NOMO-1 treated with DMSO at 0.1 percent for 48 hours (cell line): ENCODE measurements around the gene ACOXL.
A peak's percentile ranks its signal among the peaks of the same experiment; 100 is the strongest.
"Not testable (repeated sequence)": the region's sequence is repeated elsewhere in the genome, so short reads cannot be mapped to it uniquely, and the experiment has no call there.

Experiments used
- DNase-seq: peaks from one replicate; lab custom pipeline; 2025; ENCODE audit not compliant: unreplicated experiment; lab: John Stamatoyannopoulos, UW

Gene ACOXL

GRCh38 chr2:111053266-111053665 is 320.9 kb downstream of the ACOXL start:
- DNase-seq: no peak

GRCh38 chr2:111053825-111054515 is 321.6 kb downstream of the ACOXL start:
- DNase-seq: no peak

GRCh38 chr2:111054791-111055691 is 322.7 kb downstream of the ACOXL start:
- DNase-seq: no peak

GRCh38 chr2:111055735-111056134 is 323.4 kb downstream of the ACOXL start:
- no peak for DNase-seq

GRCh38 chr2:111057045-111057444 is 324.7 kb downstream of the ACOXL start:
- no peak for DNase-seq

- no peak for DNase-seq
Observed at GRCh38 chr2:111057721-111058120, 325.3 kb downstream of the ACOXL start.

- no peak for DNase-seq
Observed at GRCh38 chr2:111058264-111058663, 325.9 kb downstream of the ACOXL start.

- peak; percentile 78 for DNase-seq
Observed at GRCh38 chr2:111061191-111061590, 328.8 kb downstream of the ACOXL start.

- no peak for DNase-seq
Observed at GRCh38 chr2:111062417-111062816, 330.0 kb downstream of the ACOXL start.

GRCh38 chr2:111066062-111066593 is 333.8 kb downstream of the ACOXL start:
- peak; percentile 63 for DNase-seq

- no peak for DNase-seq
Observed at GRCh38 chr2:111068435-111069058, 336.2 kb downstream of the ACOXL start.

GRCh38 chr2:111069722-111070121 is 337.3 kb downstream of the ACOXL start:
- no peak for DNase-seq

- no peak for DNase-seq
Observed at GRCh38 chr2:111071600-111072171, 339.3 kb downstream of the ACOXL start.

GRCh38 chr2:111072220-111072871 is 340.0 kb downstream of the ACOXL start:
- no peak for DNase-seq

- not testable (repeated sequence) for DNase-seq
Observed at GRCh38 chr2:111082659-111083058, 350.3 kb downstream of the ACOXL start.

GRCh38 chr2:111091811-111092211 is 359.4 kb downstream of the ACOXL start:
- no peak for DNase-seq

- no peak for DNase-seq
Observed at GRCh38 chr2:111094691-111095090, 362.3 kb downstream of the ACOXL start.

GRCh38 chr2:111095434-111095833 is 363.1 kb downstream of the ACOXL start:
- no peak for DNase-seq

GRCh38 chr2:111099402-111099801 is 367.0 kb downstream of the ACOXL start:
- no peak for DNase-seq

GRCh38 chr2:111100087-111100764 is 367.9 kb downstream of the ACOXL start:
- DNase-seq: no peak
